Measurements from ENCODE around the gene SNTN.

GRCh38 chr3:63644212-63644797 lies 8.2 kb upstream of the SNTN start:
- TF ChIP-seq POLR2AphosphoS5 (IDR thresholded peaks at IDR 0.05; ENCODE audit: low read depth) (no peak), JUNB (IDR thresholded peaks at IDR 0.05; ENCODE audit: unreplicated experiment) (no peak)
- TF ChIP-seq, protein P1, sequence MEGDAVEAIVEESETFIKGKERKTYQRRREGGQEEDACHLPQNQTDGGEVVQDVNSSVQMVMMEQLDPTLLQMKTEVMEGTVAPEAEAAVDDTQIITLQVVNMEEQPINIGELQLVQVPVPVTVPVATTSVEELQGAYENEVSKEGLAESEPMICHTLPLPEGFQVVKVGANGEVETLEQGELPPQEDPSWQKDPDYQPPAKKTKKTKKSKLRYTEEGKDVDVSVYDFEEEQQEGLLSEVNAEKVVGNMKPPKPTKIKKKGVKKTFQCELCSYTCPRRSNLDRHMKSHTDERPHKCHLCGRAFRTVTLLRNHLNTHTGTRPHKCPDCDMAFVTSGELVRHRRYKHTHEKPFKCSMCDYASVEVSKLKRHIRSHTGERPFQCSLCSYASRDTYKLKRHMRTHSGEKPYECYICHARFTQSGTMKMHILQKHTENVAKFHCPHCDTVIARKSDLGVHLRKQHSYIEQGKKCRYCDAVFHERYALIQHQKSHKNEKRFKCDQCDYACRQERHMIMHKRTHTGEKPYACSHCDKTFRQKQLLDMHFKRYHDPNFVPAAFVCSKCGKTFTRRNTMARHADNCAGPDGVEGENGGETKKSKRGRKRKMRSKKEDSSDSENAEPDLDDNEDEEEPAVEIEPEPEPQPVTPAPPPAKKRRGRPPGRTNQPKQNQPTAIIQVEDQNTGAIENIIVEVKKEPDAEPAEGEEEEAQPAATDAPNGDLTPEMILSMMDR (conservative IDR thresholded peaks at IDR 0.05; ENCODE audit: low read depth in 2 of 2) = no peak
